Embryonic facial prominence (tissue), 1 donor: Measurements from ENCODE around the gene PRKAR1A.

ENCODE experiments used
- DNase-seq: peaks from one replicate; pipeline ENCODE4 v3.0.0-alpha.2; 2016; ENCODE audit errors: extremely low spot score

PRKAR1A gene

GRCh38 chr17:68600067-68600930 is 88.1 kb downstream of the PRKAR1A start:
- DNase-seq: no peak
